Midbrain (tissue), 1 donor: ENCODE results near the gene ITGBL1.

Experiments
- DNase-seq: peaks from one replicate; lab custom pipeline; 2025; lab: John Stamatoyannopoulos, UW

The ITGBL1 gene

GRCh38 chr13:101451641-101452040, 834 bp upstream of the ITGBL1 start:
- DNase-seq = no peak

DNA sequence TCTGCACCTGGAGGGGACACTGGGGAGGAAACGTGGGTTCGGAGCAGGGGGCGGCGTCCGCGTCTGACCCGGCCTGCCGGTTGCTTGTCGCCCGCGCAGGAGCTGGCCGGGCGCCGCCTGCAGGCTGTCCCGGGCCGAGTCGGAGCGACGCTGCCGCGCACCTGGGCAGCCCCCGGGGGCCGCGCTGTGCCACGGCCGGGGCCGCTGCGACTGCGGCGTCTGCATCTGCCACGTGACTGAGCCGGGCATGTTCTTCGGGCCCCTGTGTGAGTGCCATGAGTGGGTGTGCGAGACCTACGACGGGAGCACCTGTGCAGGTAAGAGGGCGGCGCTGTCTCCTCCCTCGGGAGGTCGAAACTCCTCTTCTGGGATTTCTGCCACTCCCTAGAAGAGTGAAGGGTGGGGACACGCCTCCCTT, 1.3 kb downstream of the ITGBL1 start:
- DNase-seq = no peak

DNA sequence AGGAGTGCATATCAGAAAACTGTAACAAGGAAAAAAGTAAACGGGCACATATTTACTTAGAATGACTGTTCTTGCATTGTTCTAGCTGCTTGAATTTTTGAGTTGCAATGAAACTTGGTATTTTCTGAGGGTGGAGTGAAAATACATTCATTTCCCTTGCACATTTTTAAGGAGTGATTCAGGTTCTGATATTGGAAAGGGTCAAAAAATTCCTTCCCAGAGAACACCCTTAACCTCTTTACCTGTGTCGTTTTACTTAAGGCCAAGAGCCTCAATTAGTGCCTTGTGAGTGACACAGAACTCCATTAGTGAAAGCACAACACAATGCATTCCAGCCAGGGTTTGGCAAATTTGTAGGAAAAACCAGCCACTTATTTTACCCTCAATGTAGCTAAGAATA, 2.3 kb downstream of the ITGBL1 start:
- no peak for DNase-seq

DNA sequence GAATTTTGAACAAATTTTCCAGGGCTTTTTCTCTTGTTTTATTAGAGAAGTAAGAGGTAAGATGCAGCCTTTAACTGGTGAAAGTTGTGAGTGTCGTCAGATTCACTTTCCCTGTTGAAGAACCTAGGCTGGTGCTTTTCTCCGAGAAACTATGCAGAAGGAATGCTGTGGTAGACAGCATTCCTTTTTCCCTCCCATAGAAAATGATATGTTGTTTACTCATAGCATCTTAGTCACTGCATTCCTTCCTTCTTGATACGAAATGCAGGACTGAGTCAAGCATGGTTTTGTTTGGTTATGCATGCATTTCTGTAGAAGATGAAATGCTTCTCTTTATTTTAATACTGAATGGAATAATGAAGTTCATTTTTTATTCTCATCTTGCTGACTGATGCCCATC, 3.4 kb downstream of the ITGBL1 start:
- no peak for DNase-seq

DNA sequence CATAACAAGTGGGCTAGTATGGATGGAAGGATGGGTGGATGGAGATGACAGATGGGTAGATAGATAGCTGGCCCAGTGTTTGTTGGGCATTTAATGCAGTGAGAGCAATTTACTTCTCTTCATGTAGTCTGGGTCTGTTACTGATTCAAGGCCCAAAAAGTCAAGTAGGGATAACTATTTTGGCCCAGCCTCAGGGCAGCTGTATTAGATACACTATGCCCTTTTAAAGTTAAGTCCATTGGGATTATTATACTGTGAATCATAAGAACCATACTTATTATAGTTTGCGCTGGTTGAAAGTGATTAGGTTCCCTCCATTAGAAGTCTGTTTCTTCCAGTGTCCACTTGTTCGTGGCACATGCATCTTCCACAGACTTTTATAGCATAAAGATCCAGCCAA, 4.7 kb downstream of the ITGBL1 start:
- no peak for DNase-seq

DNA sequence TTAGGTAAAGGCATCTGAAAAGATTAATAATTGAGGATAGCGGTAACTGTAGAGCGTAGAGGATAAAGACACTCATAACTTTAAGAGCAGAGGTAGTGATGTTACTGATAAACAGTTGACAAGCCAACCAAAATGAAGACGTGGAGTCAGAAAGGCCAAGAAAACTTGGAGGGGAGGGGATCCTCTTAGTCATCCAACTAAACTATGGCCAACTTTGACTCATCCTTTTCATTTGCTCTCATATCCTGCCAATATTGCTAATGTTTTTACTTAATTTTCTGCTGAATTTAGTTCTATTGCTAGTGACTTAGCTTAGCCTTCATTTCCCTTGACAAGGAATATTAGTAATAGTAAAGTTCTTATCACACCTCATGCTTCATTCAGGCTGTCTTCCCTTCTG, 13.4 kb downstream of the ITGBL1 start:
- DNase-seq = no peak

DNA sequence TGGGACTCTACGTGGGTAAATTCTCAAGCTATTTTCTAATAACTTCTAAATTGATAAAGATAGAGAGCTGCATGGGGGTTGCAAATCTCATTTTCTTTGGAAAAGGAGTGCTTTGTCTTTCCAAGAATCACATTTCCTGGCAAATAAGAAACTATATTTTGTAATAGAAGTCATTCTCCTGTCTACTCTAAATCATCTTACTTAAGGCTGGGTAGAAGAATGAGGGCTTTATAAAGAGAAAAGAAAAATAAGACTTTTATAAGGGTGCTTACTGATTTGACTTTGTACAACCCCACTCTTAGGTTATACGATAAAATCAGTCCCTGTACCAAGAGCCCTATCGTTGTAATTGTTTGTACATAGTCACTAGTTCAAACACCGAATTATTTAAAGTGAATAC, 14.9 kb downstream of the ITGBL1 start:
- no peak for DNase-seq

GRCh38 chr13:101473458-101473857, 21.0 kb downstream of the ITGBL1 start:
- peak; percentile 13 for DNase-seq

- peak; percentile 84 for DNase-seq
These were observed 22.0 kb downstream of the ITGBL1 start for GRCh38 chr13:101474419-101474957.

DNA sequence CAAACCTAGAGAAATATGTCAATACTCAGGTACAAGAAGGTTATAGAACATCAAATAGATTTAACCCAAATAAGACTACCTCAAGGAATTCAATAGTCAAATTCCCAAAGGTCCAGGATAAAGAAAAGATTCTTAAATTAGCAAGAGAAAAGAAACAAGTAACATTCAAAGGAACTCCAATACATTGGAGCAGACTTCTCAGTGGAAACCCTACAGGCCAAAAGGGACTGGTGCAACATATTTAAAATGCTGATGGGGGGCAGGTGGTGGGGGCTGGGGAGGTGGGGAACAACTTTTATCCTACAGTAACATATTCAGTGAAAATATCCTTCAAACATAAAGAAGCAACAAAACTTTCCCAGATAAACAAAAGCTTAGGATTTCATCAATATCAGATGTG, 23.1 kb downstream of the ITGBL1 start:
- DNase-seq = no peak

- DNase-seq = no peak
These were observed 28.9 kb downstream of the ITGBL1 start for GRCh38 chr13:101481421-101481820.

GRCh38 chr13:101486708-101487437, 34.4 kb downstream of the ITGBL1 start:
- DNase-seq = no peak

- no peak for DNase-seq
These were observed 35.0 kb downstream of the ITGBL1 start for GRCh38 chr13:101487438-101487830.

DNA sequence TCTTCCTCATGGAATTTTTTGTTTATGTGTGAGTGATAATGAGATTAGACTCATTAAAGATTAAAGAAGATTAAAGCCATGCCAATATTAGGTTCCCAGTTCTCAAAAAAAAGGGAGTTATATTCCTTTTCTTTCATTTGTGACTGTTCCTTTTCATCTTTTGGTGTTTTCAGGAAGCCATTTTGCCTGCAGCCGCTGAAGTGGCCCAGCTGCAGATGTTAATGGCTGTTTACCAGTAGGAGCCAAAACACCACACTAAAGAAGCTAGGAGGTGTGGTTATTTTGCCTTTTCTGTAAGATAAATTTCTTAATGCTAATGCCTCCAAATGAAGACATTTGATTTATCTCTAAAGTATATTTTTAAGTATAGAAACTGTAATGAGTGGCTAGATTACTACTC, 36.3 kb downstream of the ITGBL1 start:
- DNase-seq = no peak

DNA sequence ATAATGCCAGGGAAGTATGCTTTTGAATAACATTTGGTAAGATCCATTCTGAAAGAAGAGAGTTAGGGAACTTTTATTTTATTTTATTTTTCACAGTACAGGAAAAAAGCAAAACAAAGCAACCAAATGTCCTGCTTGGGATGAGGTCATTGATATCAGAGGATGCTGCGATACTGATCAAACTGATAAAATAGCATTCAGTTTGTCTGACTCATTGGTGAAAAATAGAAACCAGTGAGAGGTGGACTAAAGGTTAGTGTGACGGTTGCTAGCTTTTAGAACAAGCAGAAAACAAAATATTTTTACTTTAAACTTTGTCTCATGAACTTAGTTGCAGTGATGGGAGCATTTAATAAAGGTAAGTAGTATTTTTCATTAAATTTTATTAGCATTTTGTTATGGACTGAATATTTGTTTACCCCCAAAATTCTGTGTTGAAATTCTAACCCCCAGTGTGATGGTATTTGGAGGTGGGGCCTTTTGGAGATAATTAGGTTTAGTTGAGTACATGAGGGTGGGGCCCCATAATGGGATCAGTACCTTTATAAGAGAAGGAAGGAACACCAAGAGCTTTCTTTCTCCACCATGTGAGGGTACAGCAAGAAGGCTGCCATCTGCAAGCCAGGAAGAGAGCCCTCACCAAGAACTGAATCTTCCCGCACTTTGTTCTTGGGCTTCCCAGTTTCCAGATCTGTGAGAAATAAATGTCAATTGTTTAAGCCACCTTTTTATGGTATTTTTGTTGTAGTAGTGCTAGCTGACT, 37.3 kb downstream of the ITGBL1 start:
- no peak for DNase-seq

- DNase-seq = no peak
These were observed 38.0 kb downstream of the ITGBL1 start for GRCh38 chr13:101490406-101491015.

- no peak for DNase-seq
These were observed 39.9 kb downstream of the ITGBL1 start for GRCh38 chr13:101492251-101492910.

GRCh38 chr13:101493541-101493940, 41.1 kb downstream of the ITGBL1 start:
- DNase-seq = no peak

DNA sequence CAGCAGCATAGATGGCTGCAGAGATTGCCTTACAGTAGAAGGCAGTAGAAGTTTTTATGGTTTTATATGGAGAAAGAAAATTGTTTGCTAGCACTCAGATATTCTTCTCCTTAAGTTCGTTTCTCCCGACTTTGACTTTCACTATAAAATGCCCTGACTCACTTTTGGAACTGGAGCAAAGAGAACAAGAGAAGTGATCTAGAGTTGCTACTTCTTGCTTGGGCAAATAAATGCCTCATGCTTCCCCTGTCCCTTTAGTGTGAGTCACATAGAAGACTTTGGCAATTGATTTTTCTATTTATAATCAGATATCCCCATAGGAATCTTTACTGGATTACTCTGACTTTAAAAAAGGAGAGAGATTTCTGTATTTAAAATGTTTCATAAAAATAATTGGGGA, 46.9 kb downstream of the ITGBL1 start:
- DNase-seq = no peak

DNA sequence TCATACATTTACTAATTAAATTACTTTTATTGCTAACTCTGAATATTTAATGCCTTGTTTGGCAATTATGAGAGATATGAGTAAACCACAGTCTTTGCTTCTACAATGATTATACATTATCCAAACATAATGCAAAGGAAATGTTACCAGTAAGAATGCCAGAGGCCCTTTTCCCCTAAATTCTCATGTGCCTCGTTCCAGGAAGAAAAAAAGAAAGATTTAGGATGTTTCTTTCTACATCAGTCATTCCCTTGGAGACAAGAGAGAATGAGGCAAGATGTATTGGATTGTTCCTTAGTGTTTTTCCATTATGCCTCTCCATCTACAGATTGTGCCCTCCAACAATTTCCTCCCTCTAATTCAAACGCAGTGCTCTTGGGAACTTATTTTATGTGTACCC, 50.1 kb downstream of the ITGBL1 start:
- no peak for DNase-seq

DNA sequence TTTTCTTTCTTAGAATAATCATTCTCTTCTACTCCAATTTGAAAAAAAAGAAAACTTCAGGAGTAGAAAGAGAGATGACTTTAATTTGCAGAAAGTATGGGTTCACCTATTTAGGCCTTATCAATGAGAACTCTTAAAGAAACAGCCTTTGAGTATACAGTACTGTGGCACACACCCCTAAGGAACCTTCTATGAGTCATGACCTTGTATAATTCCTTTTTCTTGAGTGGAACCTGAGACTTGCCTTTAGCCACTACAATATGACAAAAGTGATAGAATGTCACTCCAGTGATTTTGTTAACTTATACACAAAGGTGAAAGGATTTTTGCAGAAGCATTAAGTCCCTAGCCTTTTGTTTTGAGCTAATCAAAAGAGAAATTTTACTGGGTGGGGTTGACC, 58.7 kb downstream of the ITGBL1 start:
- DNase-seq = no peak

DNA sequence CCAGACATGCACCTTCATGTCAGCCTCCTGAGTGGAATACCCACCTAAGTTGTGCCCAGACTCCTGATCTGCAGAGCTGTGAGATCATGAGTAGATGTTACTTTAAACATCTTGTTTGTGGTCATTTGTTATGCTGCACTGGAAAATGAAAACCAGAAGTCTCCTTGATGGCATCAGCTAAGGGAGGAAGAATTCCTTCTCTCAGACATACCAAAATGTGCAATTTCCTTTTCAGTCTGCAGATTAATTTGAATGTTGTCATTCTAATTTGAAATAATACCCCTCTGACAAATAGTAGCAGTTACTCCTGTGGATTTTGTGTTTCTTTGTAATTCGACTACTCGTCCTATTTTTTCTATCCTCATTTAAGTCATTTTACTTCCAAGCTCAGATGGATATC, 59.3 kb downstream of the ITGBL1 start:
- DNase-seq = no peak
